PC-9 (cell line): ENCODE data around the gene UBE2E2. TPM values are rescaled to one million over a fixed set of nuclear protein-coding genes. Genes with fewer than 3 reads are reported as not detected.

Experiments
- BruUV-seq: library from RNA; stranded (reverse); fragments of 400-500 nt; replicated peaks from 2 replicates; lab custom pipeline; 2021; lab: Mats Ljungman, UMichigan
- CTCF ChIA-PET: fragments of 300-600 bp; sonication (Branson Sonifier 250); formaldehyde crosslinking; loops from one replicate; lab custom pipeline; 2022; ENCODE audit warnings: antibody characterized with exemption; lab: Charles Lee
- POLR2A ChIA-PET: fragments of 300-600 bp; sonication (Branson Sonifier 250); formaldehyde crosslinking; loops from one replicate; lab custom pipeline; 2022; ENCODE audit warnings: antibody characterized with exemption; ENCODE audit not compliant: unreplicated experiment; lab: Charles Lee
- DNase-seq, 2 experiments: peaks; one replicate each; pipeline versions ENCODE4 v3.0.0 to v3.0.0-alpha.2; 2015 to 2022; ENCODE audit warnings: mixed read lengths in 1 of 2
- H2AFZ ChIP-seq: fragments of 200-600 bp; sonication (generic); 2 replicates; pipeline ENCODE4 v1.8.1; 2017; ENCODE audit warnings: antibody characterized with exemption
- H3F3A ChIP-seq: fragments of 200-600 bp; sonication (generic); 2 replicates; pipeline ENCODE4 v1.8.1; 2017; ENCODE audit warnings: antibody characterized with exemption, mild to moderate bottlenecking, low read depth; ENCODE audit not compliant: insufficient read depth
- H3K27ac ChIP-seq: fragments of 200-600 bp; sonication (generic); 2 replicates; pipeline ENCODE4 v1.6.1; 2016; ENCODE audit warnings: mixed run types
- H3K27me3 ChIP-seq: fragments of 200-600 bp; sonication (generic); 2 replicates; pipeline ENCODE4 v1.6.1; 2016; ENCODE audit warnings: low read depth, mixed run types; ENCODE audit not compliant: insufficient read depth
- H3K36me3 ChIP-seq: fragments of 200-600 bp; sonication (generic); 2 replicates; pipeline ENCODE4 v1.6.1; 2016; ENCODE audit warnings: low read depth, mixed run types
- H3K4me1 ChIP-seq: fragments of 200-600 bp; sonication (generic); replicated peaks from 2 replicates; pipeline ENCODE4 v1.6.1; 2016; ENCODE audit warnings: mixed run types; ENCODE audit not compliant: insufficient read depth
- H3K4me2 ChIP-seq: fragments of 200-600 bp; sonication (generic); 2 replicates; pipeline ENCODE4 v1.6.1; 2017; ENCODE audit warnings: mixed run types
- H3K4me3 ChIP-seq: fragments of 200-600 bp; sonication (generic); 2 replicates; pipeline ENCODE4 v1.6.1; 2016; ENCODE audit warnings: mixed run types
- H3K79me2 ChIP-seq: fragments of 200-600 bp; sonication (generic); 2 replicates; pipeline ENCODE4 v1.6.1; 2017; ENCODE audit warnings: low read depth, mixed run types
- H3K9me2 ChIP-seq: fragments of 200-600 bp; sonication (generic); 2 replicates; pipeline ENCODE4 v1.8.1; 2017; ENCODE audit warnings: mild to moderate bottlenecking; ENCODE audit not compliant: insufficient read depth
- H3K9me3 ChIP-seq: fragments of 200-600 bp; sonication (generic); 2 replicates; pipeline ENCODE4 v1.8.1; 2016; ENCODE audit warnings: low read depth; ENCODE audit not compliant: insufficient read depth
- H4K20me1 ChIP-seq: fragments of 200-600 bp; sonication (generic); 2 replicates; pipeline ENCODE4 v1.8.1; 2017; ENCODE audit not compliant: insufficient read depth
- EZH2 ChIP-seq: fragments of 200-600 bp; sonication (generic); IDR thresholded peaks from 2 replicates; pipeline ENCODE4 v1.8.0; 2017; ENCODE audit warnings: antibody characterized with exemption, low read depth
- intact Hi-C: fragments of 100-400 bp; cut with micrococcal nuclease; formaldehyde crosslinking; loops from one replicate; pipeline ENCODE4 v1.10.0; 2022; ENCODE audit not compliant: unreplicated experiment
- total RNA-seq: library from RNA; stranded (reverse); gene quantifications from 2 replicates; pipeline ENCODE4 v1.2.3, GENCODE V29; 2021
- TF ChIP-seq, protein P1 (sequence below): fragments of 200-600 bp; sonication (generic); conservative IDR thresholded peaks from 2 replicates; pipeline ENCODE4 v1.6.1; 2017; ENCODE audit warnings: mixed run types, antibody characterized with exemption, mild to moderate bottlenecking, moderate library complexity

UBE2E2 gene
- total RNA-seq, 1 experiment from 2014 or later: 48.7 TPM

DNA sequence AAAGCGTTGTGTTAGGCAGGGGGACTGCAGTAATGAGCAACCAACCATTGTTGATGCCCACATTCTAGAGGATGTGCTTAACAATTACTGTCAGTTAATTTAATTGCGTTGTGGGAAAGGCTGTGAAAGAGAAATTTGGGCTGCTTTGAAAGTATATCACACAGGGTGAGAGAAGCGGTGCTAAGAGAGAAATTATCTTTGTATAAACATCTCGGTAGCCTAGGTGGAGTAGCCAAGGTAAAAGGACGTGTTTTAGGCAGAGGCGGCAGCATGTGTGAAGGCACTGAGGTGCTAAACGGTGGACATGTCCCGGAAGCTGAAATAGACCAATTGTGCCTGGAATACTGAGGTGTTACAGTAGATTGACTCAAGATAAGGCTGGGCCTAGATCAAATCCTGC is 71.9 kb downstream of the UBE2E2 start:
- TF ChIP-seq, protein P1, sequence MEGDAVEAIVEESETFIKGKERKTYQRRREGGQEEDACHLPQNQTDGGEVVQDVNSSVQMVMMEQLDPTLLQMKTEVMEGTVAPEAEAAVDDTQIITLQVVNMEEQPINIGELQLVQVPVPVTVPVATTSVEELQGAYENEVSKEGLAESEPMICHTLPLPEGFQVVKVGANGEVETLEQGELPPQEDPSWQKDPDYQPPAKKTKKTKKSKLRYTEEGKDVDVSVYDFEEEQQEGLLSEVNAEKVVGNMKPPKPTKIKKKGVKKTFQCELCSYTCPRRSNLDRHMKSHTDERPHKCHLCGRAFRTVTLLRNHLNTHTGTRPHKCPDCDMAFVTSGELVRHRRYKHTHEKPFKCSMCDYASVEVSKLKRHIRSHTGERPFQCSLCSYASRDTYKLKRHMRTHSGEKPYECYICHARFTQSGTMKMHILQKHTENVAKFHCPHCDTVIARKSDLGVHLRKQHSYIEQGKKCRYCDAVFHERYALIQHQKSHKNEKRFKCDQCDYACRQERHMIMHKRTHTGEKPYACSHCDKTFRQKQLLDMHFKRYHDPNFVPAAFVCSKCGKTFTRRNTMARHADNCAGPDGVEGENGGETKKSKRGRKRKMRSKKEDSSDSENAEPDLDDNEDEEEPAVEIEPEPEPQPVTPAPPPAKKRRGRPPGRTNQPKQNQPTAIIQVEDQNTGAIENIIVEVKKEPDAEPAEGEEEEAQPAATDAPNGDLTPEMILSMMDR: no peak
- TF ChIP-seq EZH2: no peak
- H3K4me3 ChIP-seq: no peak overlapping the region
- no peak overlapping the region for H2AFZ ChIP-seq
- H3K9me3 ChIP-seq: no peaks in the 10 kb centered on the region
- no peaks in the 10 kb centered on the region for H3F3A ChIP-seq
- no peaks in the 10 kb centered on the region for H3K27me3 ChIP-seq
- no TSS peak for BruUV-seq
- no peaks in the 10 kb centered on the region for H3K4me1 ChIP-seq
- H4K20me1 ChIP-seq: peaks cover 4% of the 10 kb centered on the region
- peaks cover 14% of the 10 kb centered on the region; the same call in 1 of the 2 replicates for H3K79me2 ChIP-seq
- 0 out of 2 replicates have a peak, but pooled peaks cover 4% of the 10 kb centered on the region for H3K9me2 ChIP-seq
- intact Hi-C loops: no loop called here
- H3K36me3 ChIP-seq: 0 out of 2 replicates have a peak, but pooled peaks cover 4% of the 10 kb centered on the region
- ChIA-PET CTCF (no interaction called here), POLR2A (no interaction called here)
- H3K4me2 ChIP-seq: no peak overlapping the region
- no peak overlapping the region for H3K27ac ChIP-seq
- no peak for DNase-seq

DNA sequence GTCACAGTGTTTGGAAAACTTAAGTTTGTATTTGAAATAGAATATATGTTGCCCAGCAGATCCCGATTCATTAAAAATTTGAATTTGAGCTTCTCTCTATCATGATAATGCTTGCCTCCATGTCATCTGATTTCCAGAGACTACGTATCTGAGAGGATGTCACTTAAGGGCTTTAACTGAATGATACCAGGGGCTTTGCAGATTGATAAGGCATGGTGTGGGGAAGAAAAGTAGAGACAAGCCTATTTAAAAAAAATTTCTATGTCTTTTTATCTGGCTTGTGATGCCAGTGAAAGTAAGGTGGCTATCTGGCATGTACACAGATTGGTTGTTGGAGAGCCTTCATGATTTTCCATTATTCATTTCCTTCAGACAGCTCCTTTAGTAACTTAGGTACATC is 72.7 kb downstream of the UBE2E2 start:
- Histone ChIP-seq H3K27ac (no peak overlapping the region), H3K4me2 (no peak overlapping the region), H3K9me2 (0 out of 2 replicates have a peak, but pooled peaks cover 4% of the 10 kb centered on the region), H3K79me2 (peaks cover 14% of the 10 kb centered on the region; the same call in 1 of the 2 replicates), H3K9me3 (no peaks in the 10 kb centered on the region), H3K4me3 (no peak overlapping the region), H3K36me3 (0 out of 2 replicates have a peak, but pooled peaks cover 4% of the 10 kb centered on the region), H3K4me1 (no peaks in the 10 kb centered on the region), H3K27me3 (no peaks in the 10 kb centered on the region), H2AFZ (no peak overlapping the region), H3F3A (no peaks in the 10 kb centered on the region), H4K20me1 (peaks cover 4% of the 10 kb centered on the region)
- intact Hi-C loops: no loop called here
- no TSS peak for BruUV-seq
- DNase-seq: no peak
- CTCF ChIA-PET: no interaction called here
- TF ChIP-seq EZH2: no peak
- TF ChIP-seq, protein P1: no peak
- POLR2A ChIA-PET: no interaction called here

DNA sequence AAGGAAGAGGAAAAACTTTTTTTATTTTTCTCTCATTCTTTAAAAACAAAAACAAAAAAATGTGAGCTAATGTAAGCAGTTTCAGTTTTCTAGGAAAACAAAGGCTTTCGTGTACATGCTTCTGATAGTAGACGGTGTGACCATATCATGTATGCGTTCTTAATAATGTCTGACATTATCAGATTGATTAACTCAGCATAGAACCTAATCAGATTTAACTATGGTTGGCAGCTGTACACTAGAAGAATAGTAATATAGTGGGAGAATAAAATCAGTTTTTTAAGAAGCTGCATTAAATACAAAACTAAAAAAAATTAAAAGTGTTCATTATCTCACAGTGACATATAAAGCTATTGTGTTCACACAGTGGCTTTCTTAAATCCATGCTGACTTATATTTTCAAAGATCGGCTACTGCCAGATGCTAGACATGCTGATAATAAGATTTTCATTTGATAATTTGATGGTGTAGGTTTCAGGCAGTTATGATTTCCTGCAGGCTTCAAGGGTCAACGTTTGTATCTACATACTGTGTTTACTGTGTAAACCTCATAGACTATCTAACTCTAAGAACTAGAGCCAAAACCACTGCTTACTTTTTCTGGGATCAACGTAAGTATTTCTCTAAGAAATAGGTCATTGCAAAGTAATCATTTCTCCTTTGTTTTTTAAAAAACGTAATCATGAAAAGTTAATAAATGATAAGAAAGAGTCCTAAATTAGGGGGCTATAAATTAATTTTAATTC is 74.0 kb downstream of the UBE2E2 start:
- no peaks in the 10 kb centered on the region for H3F3A ChIP-seq
- BruUV-seq: no TSS peak
- H3K79me2 ChIP-seq: peaks cover 14% of the 10 kb centered on the region; the same call in 1 of the 2 replicates
- POLR2A ChIA-PET: no interaction called here
- DNase-seq: no peak
- no peaks in the 10 kb centered on the region for H3K27me3 ChIP-seq
- H3K9me2 ChIP-seq: 0 out of 2 replicates have a peak, but pooled peaks cover 4% of the 10 kb centered on the region
- H3K4me1 ChIP-seq: no peaks in the 10 kb centered on the region
- H3K9me3 ChIP-seq: no peaks in the 10 kb centered on the region
- CTCF ChIA-PET: interaction anchor here (0.6 kb wide), 1 partner anchor 45 kb away, joined by 3 read pairs; no protein-coding TSS in a partner anchor
- intact Hi-C loops: no loop called here
- no peak overlapping the region for H2AFZ ChIP-seq
- TF ChIP-seq, protein P1: no peak
- no peak for TF ChIP-seq EZH2
- H3K4me3 ChIP-seq: no peak overlapping the region
- H3K4me2 ChIP-seq: no peak overlapping the region
- H3K27ac ChIP-seq: no peak overlapping the region
- 0 out of 2 replicates have a peak, but pooled peaks cover 4% of the 10 kb centered on the region for H3K36me3 ChIP-seq
- peaks cover 7% of the 10 kb centered on the region for H4K20me1 ChIP-seq
